ENCODE results near the gene PDE6B. TPM values are rescaled to one million over a fixed set of nuclear protein-coding genes. Genes with fewer than 3 reads are reported as not detected.

The PDE6B gene
- total RNA-seq, 2 experiments from 2014 or later, result 11.4 to 13.9 TPM

GRCh38 chr4:680091-680490, 54.7 kb downstream of the PDE6B start:
- Mint-ChIP-seq H3K27me3 (peaks cover 2% of the 10 kb centered on the region), H3K4me3 (peak overlapping the region; percentile 70), H3K4me1 (ENCODE audit: low read depth) (peaks cover 14% of the 10 kb centered on the region), H3K9me3 (no peaks in the 10 kb centered on the region), H3K27ac (no peak overlapping the region), H3K36me3 (ENCODE audit: low read depth) (no peaks in the 10 kb centered on the region)
- DNase-seq (no peak), ATAC-seq (no peak)
- ChIA-PET POLR2A (interaction anchor here (0.6 to 1.0 kb wide), 2 partner anchors 16 to 199 kb away, joined by 3 to 4 read pairs; no protein-coding TSS in a partner anchor), CTCF (no interaction called here)
- no peak for TF ChIP-seq CTCF (IDR thresholded peaks at IDR 0.05)
- intact Hi-C loops (cut with micrococcal nuclease), result no loop called here

GRCh38 chr4:680551-680927, 55.2 kb downstream of the PDE6B start:
- Mint-ChIP-seq H3K27me3 (peaks cover 4% of the 10 kb centered on the region), H3K27ac (peak overlapping the region; percentile 74), H3K9me3 (no peaks in the 10 kb centered on the region), H3K36me3 (ENCODE audit: low read depth) (no peaks in the 10 kb centered on the region), H3K4me1 (ENCODE audit: low read depth) (peaks cover 14% of the 10 kb centered on the region), H3K4me3 (peak overlapping the region; percentile 70)
- POLR2A ChIA-PET, result interaction anchor here (0.6 kb wide), 1 partner anchor 199 kb away, joined by 3 read pairs; no protein-coding TSS in a partner anchor
- peak; percentile 51 for DNase-seq
- TF ChIP-seq CTCF (IDR thresholded peaks at IDR 0.05), result no peak
- intact Hi-C loops (cut with micrococcal nuclease), result no loop called here
- CTCF ChIA-PET, result no interaction called here
- peak; percentile 25 for ATAC-seq

- ChIA-PET CTCF (no interaction called here), POLR2A (interaction anchor here (0.6 kb wide), 1 partner anchor 198 kb away, joined by 3 read pairs; no protein-coding TSS in a partner anchor)
- peak overlapping the region; percentile 70 for H3K4me3 Mint-ChIP-seq
- no peaks in the 10 kb centered on the region for H3K9me3 Mint-ChIP-seq
- no peak for TF ChIP-seq CTCF (IDR thresholded peaks at IDR 0.05)
- H3K27me3 Mint-ChIP-seq, result peaks cover 5% of the 10 kb centered on the region
- H3K4me1 Mint-ChIP-seq (ENCODE audit: low read depth), result peaks cover 8% of the 10 kb centered on the region
- intact Hi-C loops (cut with micrococcal nuclease), result no loop called here
- ATAC-seq (peak; percentile 76), DNase-seq (peak; percentile 79)
- H3K36me3 Mint-ChIP-seq (ENCODE audit: low read depth), result no peaks in the 10 kb centered on the region
- H3K27ac Mint-ChIP-seq, result peak overlapping the region; percentile 74
Observed at GRCh38 chr4:680928-681645, 55.7 kb downstream of the PDE6B start.

- peak overlapping the region; percentile 45 for H3K4me3 Mint-ChIP-seq
- peak; percentile 25 for ATAC-seq
- intact Hi-C loops (cut with micrococcal nuclease), result no loop called here
Observed at GRCh38 chr4:681736-682451, 56.5 kb downstream of the PDE6B start.

More at GRCh38 chr4:681736-682451, 56.5 kb downstream of the PDE6B start:
- POLR2A ChIA-PET, result no interaction called here
- CTCF ChIA-PET, result no interaction called here
- Mint-ChIP-seq H3K9me3 (no peaks in the 10 kb centered on the region), H3K4me1 (ENCODE audit: low read depth) (peaks cover 7% of the 10 kb centered on the region), H3K27me3 (peaks cover 5% of the 10 kb centered on the region), H3K36me3 (ENCODE audit: low read depth) (no peaks in the 10 kb centered on the region), H3K27ac (no peak overlapping the region)
- DNase-seq, result peak; percentile 54
- TF ChIP-seq CTCF (IDR thresholded peaks at IDR 0.05), result no peak
